Testis (tissue), 3 donors: ENCODE measurements around the gene FOSB. TPM values are rescaled to one million over a fixed set of nuclear protein-coding genes. Genes with fewer than 3 reads are reported as not detected.

ENCODE experiments used
- DNase-seq: peaks from one replicate; pipeline ENCODE4 v3.0.0-alpha.2; 2019
- H3K27ac ChIP-seq, 2 donors: fragments of 200-600 bp; sonication (generic); one replicate each; pipeline ENCODE4 v1.5.1; 2019
- H3K27me3 ChIP-seq: fragments of 200-600 bp; sonication (generic); one replicate; pipeline ENCODE4 v1.5.1; 2019
- H3K36me3 ChIP-seq: fragments of 200-600 bp; sonication (generic); one replicate; pipeline ENCODE4 v1.5.1; 2017; ENCODE audit warnings: low read depth; ENCODE audit errors: missing control alignments
- H3K4me1 ChIP-seq: fragments of 200-600 bp; sonication (generic); one replicate; pipeline ENCODE4 v1.5.1; 2019
- H3K4me3 ChIP-seq, 2 donors: fragments of 200-600 bp; sonication (generic); one replicate each; pipeline ENCODE4 v1.5.1; 2017 to 2019
- H3K9me3 ChIP-seq: fragments of 200-600 bp; sonication (generic); one replicate; pipeline ENCODE4 v1.5.1; 2017
- CTCF ChIP-seq, 3 experiments: fragments of 450-650 bp in 2 of 3; fragments of 200-600 bp in 1 of 3; sonication (generic) in 1 of 3; IDR thresholded peaks; one replicate each; pipeline ENCODE4 v1.5.1; 2016 to 2019; ENCODE audit warnings: antibody characterized with exemption in 3 of 3, mild to moderate bottlenecking in 2 of 3, moderate library complexity in 1 of 3
- POLR2A ChIP-seq: fragments of 450-650 bp; IDR thresholded peaks from one replicate; pipeline ENCODE4 v1.6.1; 2017; ENCODE audit warnings: antibody characterized with exemption, mild to moderate bottlenecking, moderate library complexity
- WGBS, 2 donors: methylation state at CpG; one replicate each; pipeline ENCODE4 v1.1.5; 2018; 5-methylcytosine and 5-hydroxymethylcytosine counted together
- intact Hi-C: fragments of 100-400 bp; cut with DNase I; formaldehyde crosslinking; loops from one replicate; pipeline ENCODE4 v1.15.1; 2023; ENCODE audit warnings: low total_unique reads
- polyA plus RNA-seq: library from polyadenylated mRNA; stranded (reverse); fragments of 350-450 nt; fragmentation: Illumina TruSeq; extraction: RNeasy Lipid Tissue Mini Kit (QIAGEN cat#74804); gene quantifications from one replicate; pipeline ENCODE4 v1.2.3, GENCODE V29; 2014; ENCODE audit warnings: low read depth, low replicate concordance; ENCODE audit not compliant: insufficient read depth
- total RNA-seq, 2 donors: library from RNA; depleted of rRNA; stranded (reverse); fragments of >200 nt; gene quantifications; one replicate each; pipeline ENCODE4 v1.2.3, GENCODE V29; 2016

Gene FOSB
- total and polyA plus RNA-seq, 3 donors from 2014 or later: 1.2 to 22.7 (median 3.9) TPM

GRCh38 chr19:45473682-45474605 lies 6.1 kb downstream of the FOSB start:
- H3K36me3 ChIP-seq: no peaks in the 10 kb centered on the region
- H3K27me3 ChIP-seq: no peaks in the 10 kb centered on the region
- intact Hi-C loops: no loop called here
- no peaks in the 10 kb centered on the region for H3K9me3 ChIP-seq
- 53 to 57% methylated on average over 27 of the region's 27 CpGs for WGBS, 2 donors
- TF ChIP-seq CTCF (IDR thresholded peaks at IDR 0.05) (no peak), POLR2A (no peak)
- peaks cover 15% of the 10 kb centered on the region for H3K4me1 ChIP-seq
- no peak for DNase-seq
- H3K4me3 ChIP-seq: no peak overlapping the region
- no peak overlapping the region for H3K27ac ChIP-seq

- H3K27me3 ChIP-seq: no peaks in the 10 kb centered on the region
- intact Hi-C loops: no loop called here
- H3K27ac ChIP-seq: no peak overlapping the region
- TF ChIP-seq CTCF (IDR thresholded peaks at IDR 0.05) (no peak), POLR2A (no peak)
- H3K9me3 ChIP-seq: no peaks in the 10 kb centered on the region
- no peak overlapping the region for H3K4me3 ChIP-seq
- H3K4me1 ChIP-seq: peaks cover 12% of the 10 kb centered on the region
- 47 to 58% methylated on average over 27 to 28 of the region's 28 CpGs for WGBS, 2 donors
- DNase-seq: no peak
- no peaks in the 10 kb centered on the region for H3K36me3 ChIP-seq
Observed at GRCh38 chr19:45474606-45475521, 7.1 kb downstream of the FOSB start.

- intact Hi-C loops: no loop called here
Observed at GRCh38 chr19:45475537-45476291, 7.9 kb downstream of the FOSB start.

More at GRCh38 chr19:45475537-45476291, 7.9 kb downstream of the FOSB start:
- Histone ChIP-seq H3K27me3 (no peaks in the 10 kb centered on the region), H3K4me1 (peaks cover 8% of the 10 kb centered on the region), H3K9me3 (no peaks in the 10 kb centered on the region), H3K36me3 (no peaks in the 10 kb centered on the region), H3K4me3 (no peak overlapping the region), H3K27ac (no peak overlapping the region)
- TF ChIP-seq CTCF (IDR thresholded peaks at IDR 0.05) (no peak), POLR2A (no peak)
- no peak for DNase-seq
- 81 to 84% methylated on average over 6 of the region's 6 CpGs for WGBS, 2 donors
